ENCODE measurements around the gene ATF7.

DNA sequence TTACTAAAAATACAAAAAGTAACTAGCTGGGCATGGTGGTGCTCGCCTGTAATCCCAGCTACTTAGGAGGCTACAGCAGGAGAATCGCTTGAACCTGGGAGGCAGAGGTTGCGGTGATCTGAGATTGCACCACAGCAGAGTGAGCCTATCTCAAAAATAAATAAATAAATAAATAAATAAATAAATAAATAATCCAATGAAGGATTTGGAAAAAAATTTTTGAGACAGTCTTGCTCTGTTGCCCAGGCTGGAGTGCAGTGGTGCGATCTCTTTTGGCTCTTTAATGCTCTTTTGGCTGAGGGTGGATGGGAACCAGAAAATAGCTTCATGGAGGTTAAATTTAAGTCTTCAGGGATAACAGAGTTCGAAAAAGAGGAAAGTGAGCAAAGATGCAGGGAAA, 38.0 kb upstream of the ATF7 start:
- TF ChIP-seq GATA3 (IDR thresholded peaks at IDR 0.05; ENCODE audit: low read depth, low read length) (no peak), GATA2 (IDR thresholded peaks at IDR 0.05; ENCODE audit: low read depth, low read length) (no peak)

All from SH-SY5Y (cell line).